Ishikawa (cell line): ENCODE results near the gene PDK1.

Experiments used
- CEBPB ChIP-seq: IDR thresholded peaks from 2 replicates; pipeline ENCODE4 v1.6.1; 2012
- CREB1 ChIP-seq: IDR thresholded peaks from 2 replicates; pipeline ENCODE4 v1.6.1; 2012; ENCODE audit warnings: low read depth
- EGR1 ChIP-seq: IDR thresholded peaks from 2 replicates; pipeline ENCODE4 v1.6.1; 2012
- EP300 ChIP-seq: IDR thresholded peaks from 2 replicates; pipeline ENCODE4 v1.6.1; 2012; ENCODE audit warnings: borderline replicate concordance
- FOXM1 ChIP-seq: IDR thresholded peaks from 2 replicates; pipeline ENCODE4 v1.6.1; 2012; ENCODE audit warnings: low read depth, borderline replicate concordance
- MAX ChIP-seq: IDR thresholded peaks from 2 replicates; pipeline ENCODE4 v1.6.1; 2012
- NFIC ChIP-seq: IDR thresholded peaks from 2 replicates; pipeline ENCODE4 v1.6.1; 2012
- RAD21 ChIP-seq: IDR thresholded peaks from 2 replicates; pipeline ENCODE4 v1.6.1; 2012; ENCODE audit warnings: low read depth
- REST ChIP-seq: IDR thresholded peaks from 2 replicates; pipeline ENCODE4 v1.6.1; 2012; ENCODE audit warnings: low read depth, mild to moderate bottlenecking
- TAF1 ChIP-seq: IDR thresholded peaks from 2 replicates; pipeline ENCODE4 v1.6.1; 2012; ENCODE audit warnings: low read depth, mild to moderate bottlenecking
- TCF12 ChIP-seq: IDR thresholded peaks from 2 replicates; pipeline ENCODE4 v1.6.1; 2012; ENCODE audit warnings: low read depth
- TEAD4 ChIP-seq: IDR thresholded peaks from 2 replicates; pipeline ENCODE4 v1.6.1; 2012
- USF1 ChIP-seq: IDR thresholded peaks from 2 replicates; pipeline ENCODE4 v1.6.1; 2012
- YY1 ChIP-seq: IDR thresholded peaks from 2 replicates; pipeline ENCODE4 v1.6.1; 2012; ENCODE audit warnings: low read depth
- ZBTB7A ChIP-seq: IDR thresholded peaks from 2 replicates; pipeline ENCODE4 v1.6.1; 2012; ENCODE audit warnings: low read depth

Gene PDK1

GRCh38 chr2:172516299-172516698 lies 39.6 kb upstream of the PDK1 start:
- TF ChIP-seq ZBTB7A (no peak), REST (no peak), NFIC (no peak), FOXM1 (no peak)

- TF ChIP-seq TCF12 (no peak), EGR1 (no peak), CEBPB (no peak), CREB1 (no peak), TAF1 (no peak), FOXM1 (no peak), EP300 (no peak), ZBTB7A (no peak), TEAD4 (no peak)
Measured at GRCh38 chr2:172518995-172519394, 36.9 kb upstream of the PDK1 start.

- no peak for TF ChIP-seq TEAD4
- TF ChIP-seq NFIC: no peak
Measured at GRCh38 chr2:172525601-172526000, 30.3 kb upstream of the PDK1 start.

GRCh38 chr2:172531309-172531708 lies 24.6 kb upstream of the PDK1 start:
- TF ChIP-seq NFIC (no peak), CREB1 (no peak)

GRCh38 chr2:172533687-172534086 lies 22.2 kb upstream of the PDK1 start:
- TF ChIP-seq NFIC: no peak
- TF ChIP-seq FOXM1: no peak
- no peak for TF ChIP-seq REST
- TF ChIP-seq YY1: no peak
- no peak for TF ChIP-seq TEAD4
- no peak for TF ChIP-seq MAX
- no peak for TF ChIP-seq TCF12
- no peak for TF ChIP-seq TAF1
- no peak for TF ChIP-seq EGR1
- TF ChIP-seq ZBTB7A: no peak

GRCh38 chr2:172535119-172535518 lies 20.8 kb upstream of the PDK1 start:
- no peak for TF ChIP-seq EGR1
- no peak for TF ChIP-seq REST
- TF ChIP-seq CEBPB: no peak
- TF ChIP-seq EP300: no peak
- no peak for TF ChIP-seq FOXM1
- TF ChIP-seq CREB1: no peak
- no peak for TF ChIP-seq NFIC
- TF ChIP-seq TAF1: no peak
- no peak for TF ChIP-seq RAD21
- TF ChIP-seq TEAD4: no peak
- no peak for TF ChIP-seq MAX
- TF ChIP-seq TCF12: no peak
- no peak for TF ChIP-seq ZBTB7A
- no peak for TF ChIP-seq USF1
- TF ChIP-seq YY1: no peak
